ENCODE data around the gene NANOS3.

Gene NANOS3

DNA sequence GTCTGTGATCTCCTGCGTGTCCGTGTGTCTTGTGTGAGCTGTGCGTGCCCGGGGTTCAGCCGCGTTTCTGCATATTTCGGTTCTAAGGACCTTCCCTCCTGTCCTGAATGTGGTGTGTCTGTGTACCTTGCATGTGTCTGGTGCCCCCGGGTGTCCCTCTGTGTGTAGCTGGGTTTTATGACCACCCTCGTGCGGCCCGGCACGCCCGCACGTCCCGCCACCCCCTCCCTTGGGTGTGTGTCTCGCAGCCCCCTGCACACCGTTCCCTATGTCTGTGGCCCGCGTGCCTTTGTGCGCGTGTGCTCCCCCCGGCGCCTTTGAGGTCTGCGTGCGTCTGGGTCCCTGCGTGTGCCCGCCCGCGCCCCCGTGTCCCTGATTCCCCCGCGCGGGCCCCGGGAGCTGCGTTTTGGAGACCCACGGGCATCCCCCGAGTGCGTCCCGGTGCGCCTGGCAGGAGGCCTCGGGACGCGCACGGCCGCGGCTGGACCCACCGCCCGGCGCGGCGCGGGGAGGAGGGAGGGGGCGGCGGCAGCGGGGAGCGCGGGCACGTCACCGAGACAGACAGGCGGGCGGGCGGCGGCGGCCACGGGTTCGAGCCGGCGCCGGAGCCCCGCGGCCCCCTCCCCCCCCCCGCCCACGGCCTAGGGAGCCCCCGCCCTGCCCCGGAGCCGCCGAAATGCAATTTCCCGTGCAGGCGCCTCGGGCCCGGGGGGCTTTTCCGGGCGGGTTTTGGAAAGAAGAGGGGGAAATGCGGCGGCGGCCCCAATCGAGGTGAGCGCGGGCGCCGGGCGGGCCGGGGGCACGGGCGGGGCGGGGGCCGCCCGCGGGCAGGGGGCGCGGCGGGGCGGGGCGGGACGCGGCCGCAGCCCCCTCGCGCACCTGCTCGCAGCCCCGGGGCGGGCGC lies 12.0 kb upstream of the NANOS3 start:
- DNase-seq (ENCODE audit: low read depth in 2 of 2) = no peak

DNA sequence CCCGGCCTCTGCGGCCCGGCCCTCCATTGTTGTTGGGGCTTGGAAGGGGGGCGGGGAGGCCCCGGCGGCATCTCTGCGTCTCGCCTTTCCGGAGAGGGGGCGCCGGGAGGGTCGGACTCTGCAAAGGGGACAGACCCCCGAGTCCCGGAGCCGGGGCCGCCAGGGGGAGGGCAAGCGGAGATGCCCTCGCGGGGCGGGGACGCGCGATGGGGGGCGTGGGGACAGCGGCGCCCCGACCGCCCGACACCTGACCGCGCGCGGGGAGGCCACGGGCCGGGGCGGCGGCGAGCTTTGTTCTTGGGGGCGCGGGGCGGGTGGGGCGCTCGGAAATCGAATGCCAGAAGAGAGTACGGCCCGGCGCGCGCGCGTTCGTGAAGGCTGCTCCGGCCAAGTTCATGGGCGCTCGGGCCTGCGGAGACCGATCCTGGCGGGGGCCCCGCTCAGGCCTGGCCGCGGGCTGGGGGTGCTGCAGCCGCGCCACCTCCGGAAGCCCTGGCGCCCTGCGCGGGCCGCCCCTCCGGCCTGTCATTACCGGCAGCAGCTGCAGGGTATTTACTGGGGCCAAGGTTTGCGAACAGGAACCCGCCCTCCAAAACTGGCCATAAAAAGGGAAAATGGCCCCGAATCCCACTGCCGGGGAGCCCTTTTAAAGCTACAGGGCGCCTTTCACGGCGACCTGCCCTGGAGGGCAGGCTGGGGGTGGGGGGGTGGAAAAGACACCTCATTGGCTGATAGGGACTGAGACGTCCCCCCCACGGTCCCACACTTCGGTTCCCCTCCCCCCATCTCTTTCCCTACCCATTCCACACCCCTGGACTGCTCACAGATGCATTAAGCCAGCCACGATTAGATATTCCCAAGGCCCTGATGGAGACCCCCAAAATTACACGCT lies 11.1 kb upstream of the NANOS3 start:
- no peak for DNase-seq (ENCODE audit: low read depth in 2 of 2)

DNA sequence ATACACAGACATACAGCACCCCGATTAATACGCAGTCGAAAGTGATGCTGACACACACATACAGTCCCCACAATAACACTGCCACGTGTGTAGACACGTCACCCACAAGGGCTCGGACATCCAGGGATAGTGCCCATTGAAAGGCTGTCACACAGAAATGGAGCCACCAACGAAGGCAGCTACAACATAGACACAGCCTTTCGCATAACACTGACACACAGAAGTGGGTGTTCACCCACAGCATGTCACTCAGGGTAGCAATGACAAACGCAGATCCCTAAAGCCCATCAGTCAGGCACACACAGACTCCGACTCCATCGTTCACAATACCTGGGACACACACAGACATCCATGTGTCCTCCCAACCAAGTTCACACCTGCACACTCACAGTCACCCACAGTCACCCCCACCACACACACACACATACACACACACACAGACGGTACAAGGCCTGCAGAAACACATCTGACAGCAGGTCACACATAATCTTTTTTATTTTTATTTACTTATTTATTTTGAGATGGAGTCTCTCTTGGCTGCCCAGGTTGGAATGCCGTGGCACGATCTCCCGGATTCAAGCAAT lies 10.4 kb upstream of the NANOS3 start:
- DNase-seq (ENCODE audit: low read depth in 2 of 2) = no peak

DNA sequence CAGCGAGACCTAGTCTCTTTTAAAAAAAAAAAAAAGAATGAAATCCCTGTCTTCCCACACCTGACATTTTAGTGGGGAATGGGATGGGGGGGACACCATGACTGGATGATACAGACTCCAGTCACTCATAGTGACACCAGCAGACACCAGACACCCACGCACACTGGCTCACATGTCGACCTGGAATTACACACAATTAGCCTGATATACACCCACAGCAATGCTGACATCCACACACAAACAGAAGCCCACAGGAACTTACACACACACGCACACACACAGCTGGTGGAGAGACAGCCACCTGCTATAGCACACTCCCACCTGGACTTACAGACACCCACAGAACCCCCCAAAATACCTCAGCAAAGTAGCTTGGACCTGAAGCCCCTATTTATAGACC lies 8.3 kb upstream of the NANOS3 start:
- DNase-seq (ENCODE audit: low read depth in 2 of 2) = no peak

DNA sequence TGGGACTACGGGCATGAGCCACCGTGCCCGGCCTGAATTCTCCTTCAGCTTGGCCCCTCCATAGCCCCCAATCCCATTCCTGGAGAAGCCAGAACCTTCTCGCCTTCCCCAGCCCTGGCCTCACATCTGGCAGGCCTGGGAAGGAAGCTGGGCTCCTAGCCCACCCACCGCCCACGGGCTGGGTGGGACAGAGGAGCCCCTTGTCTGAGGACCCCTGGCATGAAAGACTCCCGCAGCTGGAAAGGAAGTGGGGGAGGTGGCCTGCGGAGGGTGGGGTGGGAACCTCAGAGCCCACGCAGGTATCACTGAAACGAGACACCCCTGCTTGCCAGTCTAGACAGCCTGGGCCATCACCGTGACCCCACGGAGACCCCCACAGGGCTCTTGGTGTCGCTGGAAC lies 7.7 kb upstream of the NANOS3 start:
- no peak for DNase-seq (ENCODE audit: low read depth in 2 of 2)

DNA sequence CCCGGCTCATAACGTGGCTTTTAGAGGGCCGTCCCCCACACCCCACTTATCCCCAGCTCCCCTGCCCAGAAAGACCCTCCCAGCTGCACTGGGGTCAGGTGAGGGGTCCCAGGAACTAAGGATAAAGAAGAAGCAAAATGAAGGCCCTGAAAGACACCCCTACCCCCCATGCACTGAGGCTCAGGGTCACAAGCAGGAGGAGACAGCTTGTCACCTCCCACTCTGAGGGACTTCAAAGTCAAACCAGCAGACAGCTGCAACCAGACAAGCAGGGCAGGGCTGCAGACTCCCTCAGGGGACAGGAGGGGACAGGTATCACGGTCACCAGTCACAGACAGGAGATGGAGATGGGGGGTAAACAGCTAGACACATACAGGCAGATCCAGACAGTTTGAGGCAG lies 6.1 kb upstream of the NANOS3 start:
- DNase-seq (ENCODE audit: low read depth in 2 of 2) = no peak

DNA sequence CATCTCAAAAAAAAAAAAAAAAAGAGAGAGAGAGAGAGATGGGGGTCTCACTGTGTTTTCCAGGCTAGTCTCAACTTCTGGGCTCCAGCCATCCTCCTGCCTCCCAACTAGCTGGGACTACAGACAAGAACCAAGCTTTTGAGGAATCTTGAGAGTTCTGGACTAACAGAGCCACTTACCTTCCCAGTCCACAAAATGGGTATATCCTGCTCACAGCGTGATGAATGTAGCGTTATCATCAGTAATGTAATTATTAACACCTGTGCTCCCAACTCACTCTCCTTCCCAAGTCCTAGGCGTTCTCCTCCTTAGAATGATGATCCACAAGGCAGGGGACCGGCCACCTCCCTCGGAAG lies 4.6 kb upstream of the NANOS3 start:
- DNase-seq (ENCODE audit: low read depth in 2 of 2) = no peak

DNA sequence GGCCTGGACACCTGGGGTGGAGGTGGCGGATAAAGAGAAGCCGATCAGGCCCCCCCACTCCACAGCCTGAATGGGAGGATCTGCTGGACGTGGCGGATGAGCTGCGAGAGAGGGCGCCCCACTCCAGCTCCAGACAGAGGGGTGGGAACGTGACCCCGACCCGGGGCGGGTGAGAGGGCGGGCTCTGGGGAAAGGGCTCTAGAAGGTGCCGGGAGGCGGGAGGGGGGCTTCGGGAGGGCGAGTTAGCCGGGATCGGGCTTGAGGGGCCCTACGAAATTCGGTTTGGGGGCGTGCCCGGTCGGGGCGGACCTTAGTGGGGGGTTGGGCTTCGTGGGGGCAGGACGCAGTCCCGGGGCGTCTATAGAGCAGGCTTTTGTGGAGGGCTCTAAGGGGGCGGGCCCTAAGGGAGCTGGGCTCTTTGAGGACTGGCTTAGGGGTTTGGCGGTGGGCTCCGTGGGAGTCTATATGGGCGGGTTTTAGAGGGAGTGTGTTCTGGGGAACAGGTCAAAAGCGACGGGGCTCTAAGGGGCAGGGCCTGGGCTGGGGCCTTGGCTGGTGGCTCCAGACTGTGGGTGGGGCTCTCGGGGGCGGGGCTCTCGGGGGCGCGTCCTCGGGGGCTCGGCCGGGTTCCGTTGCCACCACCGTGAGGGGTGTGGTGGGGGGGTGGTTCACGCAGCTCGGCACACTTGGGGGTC lies 4.1 kb upstream of the NANOS3 start:
- DNase-seq (ENCODE audit: low read depth in 2 of 2) = no peak

DNA sequence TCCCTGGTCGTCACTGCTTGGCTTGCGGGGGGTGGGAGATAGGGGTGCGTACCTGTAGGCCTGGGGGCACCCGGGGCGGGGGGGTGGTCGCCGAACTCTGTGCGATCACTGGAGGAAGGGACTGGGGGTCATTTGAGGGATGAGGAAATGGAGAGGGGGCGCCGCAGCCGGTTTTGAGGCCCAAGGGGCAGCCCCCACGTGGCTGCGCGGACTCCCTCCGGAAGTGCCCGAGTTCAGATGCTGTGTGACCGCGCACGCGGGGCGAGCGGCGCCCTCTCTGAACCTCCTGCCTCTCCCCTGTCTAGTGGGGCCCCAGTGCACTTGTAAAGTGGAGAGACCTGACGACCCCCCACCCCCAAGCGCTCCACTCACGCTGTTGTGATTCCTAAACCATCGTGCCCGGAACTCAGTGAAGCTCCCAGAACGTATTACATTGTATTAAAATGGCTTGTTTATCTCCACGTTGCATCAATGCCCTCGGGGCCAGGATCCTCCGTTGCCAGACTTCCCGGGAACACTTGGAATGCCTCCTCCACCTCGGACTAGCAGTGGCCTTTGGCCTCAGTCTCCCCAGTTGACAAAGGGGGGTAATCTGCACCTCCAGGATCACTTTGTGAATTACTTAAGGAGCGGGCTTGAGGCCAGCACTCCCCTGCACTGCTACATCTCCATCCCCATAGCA lies 3.0 kb upstream of the NANOS3 start:
- no peak for DNase-seq (ENCODE audit: low read depth in 2 of 2)

DNA sequence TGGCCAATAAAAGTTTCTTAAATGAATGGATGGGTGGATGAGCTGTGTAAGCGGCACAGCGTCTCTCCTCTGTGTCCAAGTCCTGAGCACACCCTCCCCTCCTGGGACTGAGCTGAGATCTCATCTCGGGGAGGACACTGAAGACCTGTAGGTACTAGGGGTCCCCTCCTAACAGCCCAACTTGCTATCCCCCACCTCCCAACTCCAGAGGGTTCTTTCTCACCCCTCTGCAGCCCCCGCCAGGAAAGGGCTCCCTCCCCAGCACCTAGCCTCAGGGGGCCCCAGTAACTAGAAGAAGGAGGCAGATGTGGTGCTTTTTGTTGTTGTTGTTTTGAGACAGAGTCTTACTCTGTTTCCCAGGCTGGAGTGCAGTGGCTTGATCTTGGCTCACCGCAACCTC lies 1.1 kb upstream of the NANOS3 start:
- DNase-seq (ENCODE audit: low read depth in 2 of 2) = no peak

DNA sequence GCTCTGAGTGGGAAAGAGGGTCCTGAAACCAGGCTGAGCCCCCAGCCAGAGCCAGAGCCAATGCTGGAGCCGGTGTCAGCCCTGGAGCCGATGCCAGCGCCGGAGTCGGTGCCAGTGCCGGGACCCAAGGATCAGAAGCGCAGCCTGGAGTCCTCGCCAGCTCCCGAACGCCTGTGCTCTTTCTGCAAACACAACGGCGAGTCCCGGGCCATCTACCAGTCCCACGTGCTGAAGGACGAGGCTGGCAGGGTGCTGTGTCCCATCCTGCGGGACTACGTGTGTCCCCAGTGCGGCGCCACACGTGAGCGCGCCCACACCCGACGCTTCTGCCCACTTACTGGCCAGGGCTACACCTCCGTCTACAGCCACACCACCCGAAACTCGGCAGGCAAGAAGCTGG lies 369 bp downstream of the NANOS3 start:
- DNase-seq (ENCODE audit: low read depth in 2 of 2) = no peak

DNA sequence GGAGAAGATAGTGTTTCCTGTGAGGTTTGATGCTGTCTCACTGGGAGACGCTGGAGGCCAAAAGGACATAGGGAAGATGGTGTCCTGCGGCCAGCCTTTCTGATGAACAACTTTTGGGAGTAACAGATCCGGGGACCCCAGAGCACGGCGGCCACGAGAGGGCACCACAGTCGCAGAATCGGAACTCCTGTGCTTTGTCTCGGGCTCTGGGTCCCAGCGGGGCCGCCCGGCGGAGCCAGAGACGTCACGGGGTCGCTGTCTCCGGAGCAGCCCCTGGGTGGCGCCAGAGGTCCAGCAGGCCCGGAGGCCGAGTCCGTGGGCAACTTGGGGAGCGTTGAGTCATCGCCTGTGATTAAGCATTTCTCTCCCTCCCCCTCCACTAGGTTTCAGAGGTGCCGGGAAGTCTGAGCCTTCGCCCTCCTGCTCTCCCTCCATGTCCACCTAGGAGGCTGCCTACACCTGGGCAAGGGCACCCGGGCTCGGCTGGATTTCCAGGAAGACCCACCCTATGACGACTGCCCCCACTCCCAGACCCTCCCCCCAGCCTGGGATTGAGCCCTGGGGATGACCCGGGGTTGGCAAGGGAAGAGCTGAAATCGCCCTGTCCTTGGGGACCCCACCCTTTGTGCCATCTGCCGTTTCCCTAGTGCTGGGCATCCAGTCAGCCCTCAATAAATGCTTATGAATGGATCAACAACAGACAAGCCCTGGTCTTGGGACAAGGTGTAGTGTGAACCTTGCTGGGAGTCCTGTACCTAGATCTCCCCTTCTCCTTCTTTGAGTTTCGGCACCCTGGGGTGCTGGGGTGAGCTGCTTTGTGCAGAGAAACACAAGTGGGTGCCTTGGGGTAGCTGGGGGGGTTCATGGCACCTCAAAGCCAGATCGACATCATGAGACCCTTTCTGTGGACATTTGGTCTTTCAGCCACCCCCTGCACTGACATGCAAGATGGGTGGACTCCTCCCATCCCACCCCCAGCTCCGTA lies 3.4 kb downstream of the NANOS3 start:
- peak; percentile 99 for DNase-seq (ENCODE audit: low read depth in 2 of 2)

DNA sequence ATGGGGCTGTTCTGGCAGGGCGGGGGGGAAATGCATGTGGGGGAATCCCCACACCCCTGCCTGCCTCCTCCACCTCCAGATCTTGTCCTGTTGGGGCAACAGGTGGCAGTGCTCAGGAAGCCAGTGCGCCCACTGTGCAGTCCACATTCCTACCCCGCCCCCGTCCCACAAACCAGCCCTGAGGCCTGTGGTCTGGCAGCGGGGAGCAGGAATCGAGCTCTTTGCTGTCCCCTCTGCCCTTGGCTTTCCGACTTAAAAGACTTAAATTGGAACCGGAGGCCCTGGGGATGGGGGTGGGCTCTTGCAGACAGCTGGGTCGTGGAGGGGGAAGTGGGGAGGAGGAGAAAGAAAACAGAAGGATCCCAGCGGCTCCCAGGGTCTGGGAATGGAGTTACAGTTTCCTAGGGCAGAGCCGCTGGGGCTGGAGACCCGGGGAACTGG lies 4.3 kb downstream of the NANOS3 start:
- no peak for DNase-seq (ENCODE audit: low read depth in 2 of 2)

DNA sequence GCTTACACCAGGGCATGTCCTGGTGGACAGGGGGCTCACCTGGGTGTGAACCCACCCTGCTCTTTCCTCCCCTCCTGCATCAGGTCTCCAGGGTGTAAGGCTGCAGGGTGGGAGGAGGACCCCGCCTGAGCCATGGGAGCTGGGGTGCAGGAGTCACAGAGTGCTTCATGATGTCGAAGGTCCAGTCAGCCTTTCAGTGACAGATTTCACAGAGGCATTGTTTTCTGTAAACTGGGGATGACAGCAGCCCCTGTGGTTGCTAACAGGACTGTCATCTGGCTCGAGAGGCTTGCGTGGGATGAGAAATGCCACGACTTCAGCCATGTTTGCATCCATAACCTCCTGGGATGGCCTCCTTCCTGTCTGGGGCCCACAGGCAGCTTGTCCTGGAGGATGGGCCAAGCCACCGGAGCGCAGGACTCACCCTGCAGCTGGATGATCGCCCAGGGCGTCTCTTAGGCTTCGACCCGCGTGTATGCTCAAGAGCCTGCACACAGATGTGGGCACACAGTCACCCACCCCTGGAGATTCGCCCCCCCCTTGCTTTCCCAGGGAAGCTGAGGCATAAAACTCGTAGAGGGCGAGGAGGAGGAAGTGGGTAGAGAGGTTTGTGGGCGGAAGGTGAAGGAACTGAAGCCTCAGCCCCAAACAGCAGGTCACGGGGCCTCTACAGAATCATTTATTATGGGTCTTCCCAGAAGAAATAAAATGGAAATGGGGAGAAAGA lies 4.9 kb downstream of the NANOS3 start:
- DNase-seq (ENCODE audit: low read depth in 2 of 2) = no peak

DNA sequence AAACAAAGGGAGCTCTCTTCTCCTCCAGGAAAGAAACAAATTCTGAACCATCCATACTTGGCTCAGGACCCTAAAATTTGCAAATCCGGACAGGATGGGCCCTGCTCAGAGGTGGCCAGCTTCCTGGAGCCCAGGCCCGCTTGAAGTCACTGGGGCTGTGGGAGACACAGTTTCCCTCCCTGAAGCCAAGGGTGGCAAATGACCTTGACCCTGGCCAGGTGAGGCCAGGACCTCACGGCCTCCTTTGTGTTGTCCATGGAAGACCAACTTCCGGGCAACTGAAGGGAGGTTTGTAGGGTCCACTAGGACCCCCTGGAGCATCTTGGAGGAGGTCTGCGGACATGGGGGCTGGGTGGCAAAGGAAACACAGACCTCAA lies 5.5 kb downstream of the NANOS3 start:
- no peak for DNase-seq (ENCODE audit: low read depth in 2 of 2)

DNA sequence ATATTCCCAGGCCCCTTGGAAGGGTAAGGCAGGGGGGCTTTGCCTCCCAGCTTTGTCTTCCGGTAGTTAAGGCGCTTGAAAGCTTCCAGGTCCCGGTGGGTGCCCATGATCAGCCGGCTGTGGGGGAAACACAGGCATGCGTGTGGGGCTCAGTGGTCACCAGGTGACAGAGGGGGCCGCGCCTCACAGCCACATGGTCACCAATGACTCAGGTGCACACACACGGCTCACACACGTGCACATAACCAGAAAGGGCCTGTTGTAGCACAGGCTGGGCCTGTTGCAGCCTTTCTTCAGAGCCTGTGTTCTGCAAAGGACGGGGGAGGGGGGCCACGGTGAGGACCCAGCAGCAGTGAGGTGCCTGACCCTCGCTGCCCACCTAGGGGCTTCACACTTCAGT lies 5.9 kb downstream of the NANOS3 start:
- no peak for DNase-seq (ENCODE audit: low read depth in 2 of 2)

DNA sequence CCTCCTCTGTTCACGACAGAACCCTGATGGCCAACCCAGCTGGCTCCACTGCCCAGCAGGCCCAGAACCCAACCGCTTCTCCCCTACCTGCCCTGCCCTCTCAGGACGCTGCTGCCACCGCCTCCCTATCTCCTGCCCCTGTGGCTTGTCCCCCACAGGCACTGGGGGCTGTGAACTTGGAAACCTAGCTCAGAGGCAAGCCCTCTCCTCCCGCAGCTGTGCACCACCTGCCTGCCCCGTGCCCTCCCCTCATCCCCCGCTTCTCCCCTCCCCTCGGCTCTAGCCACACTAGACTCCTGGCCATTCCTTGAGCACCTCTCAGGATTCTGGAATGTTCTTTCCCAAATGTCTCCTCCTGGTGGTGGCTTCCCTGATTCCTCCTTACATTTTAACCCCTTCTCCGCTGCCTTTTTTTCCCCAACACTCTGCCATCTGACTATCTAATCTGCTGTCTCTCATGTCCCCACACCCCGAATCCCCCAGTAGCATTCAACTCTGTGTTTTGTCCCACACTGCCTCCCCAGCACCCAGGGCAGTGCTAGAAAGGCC lies 6.7 kb downstream of the NANOS3 start:
- no peak for DNase-seq (ENCODE audit: low read depth in 2 of 2)

DNA sequence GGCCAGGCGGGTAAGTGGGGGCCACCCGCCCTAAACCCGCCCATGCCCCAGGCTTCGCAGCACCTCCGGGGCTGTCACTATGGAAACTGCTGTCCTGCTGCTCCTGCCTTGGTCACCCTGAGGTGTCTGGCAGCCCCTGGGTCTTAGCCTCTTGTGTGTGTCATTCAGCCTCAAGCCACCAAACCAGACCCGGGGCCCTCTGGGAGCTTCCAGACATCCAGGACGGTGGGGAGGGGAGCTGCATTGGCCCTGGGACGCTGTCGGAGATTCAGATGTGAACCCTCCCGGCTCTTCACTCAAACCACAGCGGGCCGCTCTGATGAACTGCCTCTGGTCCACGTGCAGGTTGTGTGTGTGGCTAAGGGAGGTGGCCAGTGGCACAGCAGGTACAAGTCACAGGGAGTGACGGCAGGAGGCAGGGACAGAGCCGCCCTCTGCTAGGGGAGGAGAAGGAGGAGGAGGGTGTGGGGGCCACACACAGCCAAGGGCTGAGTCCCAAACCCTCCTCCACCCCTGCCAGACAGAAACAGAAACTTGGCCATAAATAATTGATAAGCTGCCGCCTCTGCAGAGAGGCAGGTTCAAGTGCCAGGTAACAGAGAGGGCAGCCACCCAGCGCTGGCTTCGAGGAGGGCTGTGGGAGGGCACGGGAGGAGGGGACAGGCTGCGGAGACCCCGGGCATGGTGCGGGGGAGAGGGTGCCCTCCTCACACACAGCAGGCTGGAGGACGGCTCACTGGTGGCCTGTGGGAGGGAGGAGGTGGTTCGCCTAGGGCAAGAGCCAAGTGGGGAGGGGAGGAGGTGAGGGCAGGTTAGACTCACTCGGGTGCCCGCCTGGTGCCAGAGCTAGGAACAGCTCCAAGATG lies 8.0 kb downstream of the NANOS3 start:
- no peak for DNase-seq (ENCODE audit: low read depth in 2 of 2)
